Choroid plexus epithelial cell (primary cell): ENCODE data around the gene ATP1B1.

ENCODE experiments used
- DNase-seq: peaks from one replicate; pipeline ENCODE4 v3.0.0-alpha.2; 2010; ENCODE audit warnings: low read depth
- H3K4me3 ChIP-seq: 2 replicates; pipeline ENCODE4 v1.5.1; 2011; ENCODE audit warnings: low read depth, mild to moderate bottlenecking, control low read depth, low read length, moderate library complexity
- CTCF ChIP-seq: conservative IDR thresholded peaks from 2 replicates; pipeline ENCODE4 v1.5.1; 2011; ENCODE audit warnings: low read depth, mild to moderate bottlenecking, control low read depth, inconsistent platforms, low read length, moderate library complexity

ATP1B1 gene

GRCh38 chr1:169092399-169092798 is 14.1 kb upstream of the ATP1B1 start:
- TF ChIP-seq CTCF, result no peak
- no peak for DNase-seq
- no peak overlapping the region for H3K4me3 ChIP-seq

- no peak overlapping the region for H3K4me3 ChIP-seq
- no peak for TF ChIP-seq CTCF
- DNase-seq, result no peak
Observed at GRCh38 chr1:169094897-169095569, 11.5 kb upstream of the ATP1B1 start.

- no peak for DNase-seq
- no peak for TF ChIP-seq CTCF
- H3K4me3 ChIP-seq, result no peak overlapping the region
Observed at GRCh38 chr1:169098380-169098779, 8.1 kb upstream of the ATP1B1 start.

GRCh38 chr1:169099561-169099960 is 6.9 kb upstream of the ATP1B1 start:
- H3K4me3 ChIP-seq, result no peak overlapping the region
- no peak for TF ChIP-seq CTCF
- no peak for DNase-seq

- DNase-seq, result no peak
- TF ChIP-seq CTCF, result no peak
- no peak overlapping the region for H3K4me3 ChIP-seq
Observed at GRCh38 chr1:169100208-169100607, 6.3 kb upstream of the ATP1B1 start.

GRCh38 chr1:169100651-169101088 is 5.8 kb upstream of the ATP1B1 start:
- no peak overlapping the region for H3K4me3 ChIP-seq
- no peak for DNase-seq
- TF ChIP-seq CTCF, result no peak

- DNase-seq, result peak; percentile 92
- no peak overlapping the region for H3K4me3 ChIP-seq
Observed at GRCh38 chr1:169102567-169102966, 3.9 kb upstream of the ATP1B1 start.

More at GRCh38 chr1:169102567-169102966, 3.9 kb upstream of the ATP1B1 start:
- peak; percentile 0 for TF ChIP-seq CTCF
